ENCODE results near the gene NELFCD.

GRCh38 chr20:58942549-58942948 is 38.5 kb upstream of the NELFCD start:
- no peak for TF ChIP-seq CTCF (IDR thresholded peaks at IDR 0.05)
- TF ChIP-seq POLR2AphosphoS5 (IDR thresholded peaks at IDR 0.05), result no peak
- TF ChIP-seq POLR2A (IDR thresholded peaks at IDR 0.05), result no peak
